HEK293T (cell line): ENCODE results near the gene RASGRP3.

Experiments used
- CTCF ChIA-PET: fragments of 350-600 bp; formaldehyde crosslinking; extraction: SDS; loops from one replicate; lab custom pipeline; 2021; ENCODE audit warnings: antibody characterized with exemption, inconsistent platforms; lab: Yijun Ruan, JAX
- POLR2A ChIA-PET: fragments of 350-600 bp; formaldehyde crosslinking; extraction: SDS; loops from one replicate; lab custom pipeline; 2020; ENCODE audit warnings: antibody characterized with exemption, inconsistent platforms; lab: Yijun Ruan, JAX
- DNase-seq: peaks from one replicate; pipeline ENCODE4 v3.0.0; 2012; ENCODE audit warnings: mixed read lengths; ENCODE audit errors: extremely low spot score
- ARNT ChIP-seq: fragments of 450-650 bp; IDR thresholded peaks from 2 replicates; pipeline ENCODE4 v1.6.1; 2017; ENCODE audit warnings: mild to moderate bottlenecking
- BHLHE40 ChIP-seq: fragments of 450-650 bp; IDR thresholded peaks from 2 replicates; pipeline ENCODE4 v1.6.1; 2016; ENCODE audit warnings: mild to moderate bottlenecking, moderate library complexity, borderline replicate concordance
- CTBP1 ChIP-seq: fragments of 450-650 bp; IDR thresholded peaks from 2 replicates; pipeline ENCODE4 v1.6.1; 2016; ENCODE audit warnings: borderline replicate concordance
- ELF4 ChIP-seq: fragments of 450-650 bp; IDR thresholded peaks from 2 replicates; pipeline ENCODE4 v1.6.1; 2017; ENCODE audit warnings: antibody characterized with exemption
- FOXA1 ChIP-seq: fragments of 450-650 bp; IDR thresholded peaks from 2 replicates; pipeline ENCODE4 v1.6.1; 2016; ENCODE audit warnings: mild to moderate bottlenecking
- FOXK2 ChIP-seq: fragments of 450-650 bp; IDR thresholded peaks from 2 replicates; pipeline ENCODE4 v1.6.1; 2016; ENCODE audit warnings: mild to moderate bottlenecking
- FOXM1 ChIP-seq: fragments of 450-650 bp; IDR thresholded peaks from 2 replicates; pipeline ENCODE4 v1.6.1; 2017; ENCODE audit warnings: mild to moderate bottlenecking, borderline replicate concordance
- HDGF ChIP-seq: fragments of 450-650 bp; IDR thresholded peaks from 2 replicates; pipeline ENCODE4 v1.6.1; 2017; ENCODE audit warnings: antibody characterized with exemption, borderline replicate concordance
- L3MBTL2 ChIP-seq: fragments of 450-650 bp; conservative IDR thresholded peaks from 2 replicates; pipeline ENCODE4 v1.6.1; 2016; ENCODE audit warnings: mild to moderate bottlenecking
- LEF1 ChIP-seq: fragments of 450-650 bp; IDR thresholded peaks from 2 replicates; pipeline ENCODE4 v1.6.1; 2017; ENCODE audit warnings: mild to moderate bottlenecking, borderline replicate concordance
- NFRKB ChIP-seq: fragments of 450-650 bp; IDR thresholded peaks from 2 replicates; pipeline ENCODE4 v1.6.1; 2016; ENCODE audit warnings: mild to moderate bottlenecking, moderate library complexity
- PKNOX1 ChIP-seq: fragments of 450-650 bp; IDR thresholded peaks from 2 replicates; pipeline ENCODE4 v1.6.1; 2016
- SP1 ChIP-seq: fragments of 450-650 bp; IDR thresholded peaks from 2 replicates; pipeline ENCODE4 v1.6.1; 2017
- SUZ12 ChIP-seq: fragments of 450-650 bp; IDR thresholded peaks from 2 replicates; pipeline ENCODE4 v1.6.1; 2016; ENCODE audit warnings: mild to moderate bottlenecking
- TARDBP ChIP-seq: fragments of 450-650 bp; IDR thresholded peaks from 2 replicates; pipeline ENCODE4 v1.6.1; 2016
- ZNF384 ChIP-seq: fragments of 450-650 bp; IDR thresholded peaks from 2 replicates; pipeline ENCODE4 v1.6.1; 2016

RASGRP3 gene

GRCh38 chr2:33588232-33588631 is 111.8 kb downstream of the RASGRP3 start:
- CTCF ChIA-PET: no interaction called here
- no peak for DNase-seq
- no peak for TF ChIP-seq TARDBP
- no peak for TF ChIP-seq SP1
- no peak for TF ChIP-seq NFRKB
- TF ChIP-seq CTBP1: no peak
- TF ChIP-seq ZNF384: no peak
- no peak for TF ChIP-seq FOXK2
- no peak for TF ChIP-seq FOXA1
- TF ChIP-seq ARNT: no peak
- no peak for TF ChIP-seq PKNOX1
- TF ChIP-seq FOXM1: no peak
- TF ChIP-seq LEF1: no peak
- TF ChIP-seq SUZ12: no peak
- POLR2A ChIA-PET: interaction anchor here (1.6 kb wide), 1 partner anchor 11 kb away, joined by 7 read pairs; the partner anchor contains the start of gene FAM98A

GRCh38 chr2:33589444-33589843 is 113.0 kb downstream of the RASGRP3 start:
- TF ChIP-seq TARDBP (no peak), BHLHE40 (no peak), FOXM1 (no peak; the same call in 1 of the 2 replicates), FOXK2 (no peak), NFRKB (no peak), ARNT (peak; percentile 39; the same call in 1 of the 2 replicates), SUZ12 (no peak), ELF4 (no peak), FOXA1 (peak; percentile 43; the same call in 1 of the 2 replicates), L3MBTL2 (no peak), SP1 (no peak), PKNOX1 (peak; percentile 82), HDGF (no peak), CTBP1 (peak; percentile 73; the same call in 1 of the 2 replicates), ZNF384 (peak; percentile 24; the same call in 1 of the 2 replicates), LEF1 (no peak)
- CTCF ChIA-PET: no interaction called here
- DNase-seq: no peak
- POLR2A ChIA-PET: interaction anchor here (1.6 kb wide), 1 partner anchor 9 kb away, joined by 7 read pairs; the partner anchor contains the start of gene FAM98A

- TF ChIP-seq ZNF384 (no peak), SP1 (no peak), LEF1 (no peak), SUZ12 (no peak), NFRKB (no peak), HDGF (no peak), BHLHE40 (no peak), FOXK2 (no peak), TARDBP (no peak), PKNOX1 (no peak), L3MBTL2 (no peak)
- POLR2A ChIA-PET: no interaction called here
- DNase-seq: no peak
- CTCF ChIA-PET: no interaction called here
Observed at GRCh38 chr2:33595385-33595784, 118.9 kb downstream of the RASGRP3 start.

GRCh38 chr2:33597026-33597425 is 120.6 kb downstream of the RASGRP3 start:
- ChIA-PET POLR2A (no interaction called here), CTCF (no interaction called here)
- DNase-seq: no peak
- TF ChIP-seq HDGF: no peak
- TF ChIP-seq FOXK2: no peak
- TF ChIP-seq BHLHE40: no peak
- TF ChIP-seq SP1: no peak
- TF ChIP-seq NFRKB: no peak

GRCh38 chr2:33598561-33599174 is 122.2 kb downstream of the RASGRP3 start:
- POLR2A ChIA-PET: interaction anchor here (0.8 to 2.0 kb wide), 6 partner anchors 8 to 44 kb away, joined by 3 to 7 read pairs (median 4); no protein-coding TSS in a partner anchor
- CTCF ChIA-PET: interaction anchor here (0.6 kb wide), 1 partner anchor 8 kb away, joined by 3 read pairs; no protein-coding TSS in a partner anchor
- TF ChIP-seq TARDBP (no peak), ZNF384 (no peak), ELF4 (no peak), PKNOX1 (no peak), NFRKB (no peak), SP1 (no peak), ARNT (no peak), HDGF (no peak), SUZ12 (no peak), FOXA1 (no peak), FOXM1 (no peak)
- peak; percentile 30 for DNase-seq
